GM12875 (cell line): ENCODE measurements around the gene PARP12.

Experiments
- H3K4me3 ChIP-seq: one replicate; pipeline ENCODE4 v1.5.1; 2011; ENCODE audit warnings: low read depth, low read length, control low read depth
- CTCF ChIP-seq: IDR thresholded peaks from 2 replicates; pipeline ENCODE4 v1.5.1; 2011; ENCODE audit warnings: low read depth, mild to moderate bottlenecking, control low read depth, inconsistent platforms, low read length, moderate library complexity, borderline replicate concordance; ENCODE audit not compliant: insufficient read depth

Gene PARP12

GRCh38 chr7:140027858-140028257 lies 34.9 kb downstream of the PARP12 start:
- no peak overlapping the region for H3K4me3 ChIP-seq
- TF ChIP-seq CTCF, result no peak

GRCh38 chr7:140026935-140027334 lies 35.8 kb downstream of the PARP12 start:
- no peak overlapping the region for H3K4me3 ChIP-seq
- TF ChIP-seq CTCF, result no peak

- no peak overlapping the region for H3K4me3 ChIP-seq
- TF ChIP-seq CTCF, result no peak
Observed at GRCh38 chr7:140025814-140026433, 36.8 kb downstream of the PARP12 start.

- no peak overlapping the region for H3K4me3 ChIP-seq
- TF ChIP-seq CTCF, result no peak
Observed at GRCh38 chr7:140025241-140025640, 37.5 kb downstream of the PARP12 start.

GRCh38 chr7:140024585-140024984 lies 38.2 kb downstream of the PARP12 start:
- TF ChIP-seq CTCF, result no peak
- no peak overlapping the region for H3K4me3 ChIP-seq

GRCh38 chr7:140023728-140024127 lies 39.0 kb downstream of the PARP12 start:
- no peak for TF ChIP-seq CTCF
- no peak overlapping the region for H3K4me3 ChIP-seq

- no peak for TF ChIP-seq CTCF
- no peak overlapping the region for H3K4me3 ChIP-seq
Observed at GRCh38 chr7:140022582-140023211, 40.1 kb downstream of the PARP12 start.
